NB4 (cell line): ENCODE results near the gene CDH15.
"Not testable (repeated sequence)": the region's sequence is repeated elsewhere in the genome, so short reads cannot be mapped to it uniquely, and the experiment has no call there.

ENCODE experiments used
- DNase-seq: peaks from one replicate; pipeline ENCODE4 v3.0.0; 2010; ENCODE audit warnings: low read depth
- H3K4me3 ChIP-seq: one replicate; pipeline ENCODE4 v1.5.1; 2011; ENCODE audit warnings: mild to moderate bottlenecking, low read depth, low read length, moderate library complexity
- MYC ChIP-seq: IDR thresholded peaks from 2 replicates; pipeline ENCODE4 v1.6.1; 2011; ENCODE audit warnings: low read depth, low read length
- POLR2A ChIP-seq: IDR thresholded peaks from 2 replicates; pipeline ENCODE4 v1.6.1; 2011; ENCODE audit warnings: mild to moderate bottlenecking; ENCODE audit not compliant: insufficient read length; ENCODE audit errors: extremely low read depth
- TF ChIP-seq, protein P1 (sequence below): IDR thresholded peaks from one replicate; pipeline ENCODE4 v1.5.1; 2012; ENCODE audit warnings: low read depth, low read length
- TF ChIP-seq, protein P2 (sequence below): IDR thresholded peaks from 2 replicates; pipeline ENCODE4 v1.6.1; 2011; ENCODE audit warnings: low read depth, low read length

The CDH15 gene

DNA sequence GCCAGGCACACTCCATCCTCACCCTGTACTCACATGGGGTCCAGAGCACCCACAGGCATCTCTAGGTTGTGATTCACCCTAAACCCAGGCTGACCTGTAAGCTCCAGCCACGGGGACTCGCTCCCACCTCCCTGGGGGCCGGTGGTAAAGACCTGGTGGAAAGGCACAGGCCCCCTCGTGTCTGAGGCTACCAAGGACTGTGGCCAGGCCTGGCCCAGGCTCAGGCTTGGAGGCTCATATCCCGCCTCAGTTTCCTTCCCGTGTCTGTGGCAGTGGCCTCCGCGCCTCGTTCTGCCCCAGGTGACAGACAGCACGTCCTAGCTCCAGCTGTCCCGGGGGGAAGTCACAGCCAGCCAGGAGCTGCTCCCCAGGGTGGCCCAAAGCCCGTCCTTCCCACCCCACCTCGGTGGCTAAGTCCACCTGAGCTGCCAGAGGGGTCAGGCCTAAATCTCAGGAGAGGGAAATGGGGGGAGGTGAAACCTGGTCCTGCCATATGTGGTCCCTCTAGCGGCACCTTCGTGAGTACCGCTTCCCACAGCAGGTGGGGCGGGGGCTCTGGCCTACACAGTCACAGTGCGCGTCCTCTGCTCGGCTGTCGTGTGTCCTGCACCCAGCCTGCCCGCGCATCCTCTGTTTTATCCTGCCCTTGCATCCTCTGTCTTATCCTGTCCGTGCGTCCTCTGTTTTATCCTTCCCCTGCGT is 12.6 kb downstream of the CDH15 start:
- DNase-seq = no peak
- no peak overlapping the region for H3K4me3 ChIP-seq
- TF ChIP-seq, protein P1, sequence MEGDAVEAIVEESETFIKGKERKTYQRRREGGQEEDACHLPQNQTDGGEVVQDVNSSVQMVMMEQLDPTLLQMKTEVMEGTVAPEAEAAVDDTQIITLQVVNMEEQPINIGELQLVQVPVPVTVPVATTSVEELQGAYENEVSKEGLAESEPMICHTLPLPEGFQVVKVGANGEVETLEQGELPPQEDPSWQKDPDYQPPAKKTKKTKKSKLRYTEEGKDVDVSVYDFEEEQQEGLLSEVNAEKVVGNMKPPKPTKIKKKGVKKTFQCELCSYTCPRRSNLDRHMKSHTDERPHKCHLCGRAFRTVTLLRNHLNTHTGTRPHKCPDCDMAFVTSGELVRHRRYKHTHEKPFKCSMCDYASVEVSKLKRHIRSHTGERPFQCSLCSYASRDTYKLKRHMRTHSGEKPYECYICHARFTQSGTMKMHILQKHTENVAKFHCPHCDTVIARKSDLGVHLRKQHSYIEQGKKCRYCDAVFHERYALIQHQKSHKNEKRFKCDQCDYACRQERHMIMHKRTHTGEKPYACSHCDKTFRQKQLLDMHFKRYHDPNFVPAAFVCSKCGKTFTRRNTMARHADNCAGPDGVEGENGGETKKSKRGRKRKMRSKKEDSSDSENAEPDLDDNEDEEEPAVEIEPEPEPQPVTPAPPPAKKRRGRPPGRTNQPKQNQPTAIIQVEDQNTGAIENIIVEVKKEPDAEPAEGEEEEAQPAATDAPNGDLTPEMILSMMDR = no peak
- TF ChIP-seq MYC (no peak), POLR2A (no peak)
- TF ChIP-seq, protein P2, sequence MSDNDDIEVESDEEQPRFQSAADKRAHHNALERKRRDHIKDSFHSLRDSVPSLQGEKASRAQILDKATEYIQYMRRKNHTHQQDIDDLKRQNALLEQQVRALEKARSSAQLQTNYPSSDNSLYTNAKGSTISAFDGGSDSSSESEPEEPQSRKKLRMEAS = no peak

DNA sequence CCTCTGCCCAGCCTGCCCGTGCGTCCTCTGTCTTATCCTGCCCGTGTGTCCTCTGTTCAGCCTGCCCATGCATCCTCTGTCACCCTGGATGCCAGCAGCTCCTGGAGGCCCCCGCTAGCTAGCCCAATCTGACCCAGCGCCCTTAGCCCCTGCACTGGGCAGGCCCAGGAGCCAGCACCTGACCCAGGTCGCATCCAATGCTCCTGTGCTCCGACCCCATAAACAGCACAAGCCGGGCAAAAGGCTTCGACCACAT is 13.1 kb downstream of the CDH15 start:
- TF ChIP-seq MYC (no peak), POLR2A (no peak)
- TF ChIP-seq, protein P2 = no peak
- TF ChIP-seq, protein P1 = no peak
- no peak overlapping the region for H3K4me3 ChIP-seq
- DNase-seq = no peak

DNA sequence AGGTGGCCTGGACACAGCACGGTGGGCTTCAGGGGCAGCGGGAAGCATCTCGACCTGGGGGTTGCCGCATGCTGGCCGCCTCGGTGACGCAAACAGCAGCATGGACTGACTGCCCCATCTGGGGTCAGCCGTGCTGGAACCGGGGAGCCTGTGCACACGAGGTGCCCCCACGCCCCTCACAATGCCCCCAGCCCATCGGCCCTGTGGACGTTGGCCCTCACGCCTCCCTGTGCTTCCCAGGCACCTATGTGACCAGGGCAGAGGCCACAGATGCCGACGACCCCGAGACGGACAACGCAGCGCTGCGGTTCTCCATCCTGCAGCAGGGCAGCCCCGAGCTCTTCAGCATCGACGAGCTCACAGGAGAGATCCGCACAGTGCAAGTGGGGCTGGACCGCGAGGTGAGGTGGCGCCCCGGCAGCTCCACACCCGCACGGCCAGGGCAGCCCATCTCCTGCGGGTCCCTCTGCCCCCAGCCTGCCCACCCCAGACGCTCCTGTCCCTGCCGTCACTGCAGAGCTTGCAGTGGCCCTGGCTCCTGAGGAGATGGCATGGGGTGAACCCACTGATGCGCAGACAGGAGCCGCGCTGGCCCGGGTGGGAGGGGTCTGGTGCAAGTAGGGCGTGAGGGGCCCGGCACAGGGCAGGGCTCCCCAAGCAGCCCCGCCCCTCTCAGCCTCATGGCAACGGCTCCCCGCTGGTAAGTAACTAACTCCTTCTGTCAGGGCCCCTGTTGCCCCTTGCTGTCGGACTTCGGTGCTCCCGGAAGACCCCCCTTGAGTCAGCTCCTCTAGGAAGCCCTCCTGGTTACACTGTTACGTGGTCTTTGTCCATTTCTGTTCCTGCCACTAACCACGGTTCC is 13.6 kb downstream of the CDH15 start:
- TF ChIP-seq, protein P2 = no peak
- TF ChIP-seq POLR2A (no peak), MYC (no peak)
- TF ChIP-seq, protein P1 = no peak
- DNase-seq = peak; percentile 45
- no peak overlapping the region for H3K4me3 ChIP-seq

DNA sequence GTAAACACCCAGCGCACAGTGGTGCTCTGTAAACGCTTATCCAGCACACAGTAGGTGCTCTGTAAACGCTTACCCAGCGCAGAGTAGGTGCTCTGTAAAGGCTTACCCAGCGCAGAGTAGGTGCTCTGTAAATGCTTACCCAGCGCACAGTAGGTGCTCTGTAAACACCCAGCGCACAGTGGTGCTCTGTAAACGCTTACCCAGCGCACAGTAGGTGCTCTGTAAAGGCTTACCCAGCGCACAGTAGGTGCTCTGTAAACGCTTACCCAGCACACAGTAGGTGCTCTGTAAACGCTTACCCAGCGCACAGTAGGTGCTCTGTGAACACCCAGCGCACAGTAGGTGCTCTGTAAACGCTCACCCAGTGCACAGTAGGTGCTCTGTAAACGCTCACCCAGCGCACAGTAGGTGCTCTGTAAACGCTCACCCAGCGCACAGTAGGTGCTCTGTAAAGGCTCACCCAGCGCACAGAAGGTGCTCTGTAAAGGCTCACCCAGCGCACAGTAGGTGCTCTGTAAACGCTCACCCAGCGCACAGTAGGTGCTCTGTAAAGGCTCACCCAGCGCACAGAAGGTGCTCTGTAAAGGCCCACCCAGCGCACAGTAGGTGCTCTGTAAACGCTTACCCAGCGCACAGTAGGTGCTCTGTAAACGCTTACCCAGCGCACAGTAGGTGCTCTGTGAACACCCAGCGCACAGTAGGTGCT is 14.5 kb downstream of the CDH15 start:
- peak; percentile 46 for DNase-seq
- not testable (repeated sequence) for H3K4me3 ChIP-seq

DNA sequence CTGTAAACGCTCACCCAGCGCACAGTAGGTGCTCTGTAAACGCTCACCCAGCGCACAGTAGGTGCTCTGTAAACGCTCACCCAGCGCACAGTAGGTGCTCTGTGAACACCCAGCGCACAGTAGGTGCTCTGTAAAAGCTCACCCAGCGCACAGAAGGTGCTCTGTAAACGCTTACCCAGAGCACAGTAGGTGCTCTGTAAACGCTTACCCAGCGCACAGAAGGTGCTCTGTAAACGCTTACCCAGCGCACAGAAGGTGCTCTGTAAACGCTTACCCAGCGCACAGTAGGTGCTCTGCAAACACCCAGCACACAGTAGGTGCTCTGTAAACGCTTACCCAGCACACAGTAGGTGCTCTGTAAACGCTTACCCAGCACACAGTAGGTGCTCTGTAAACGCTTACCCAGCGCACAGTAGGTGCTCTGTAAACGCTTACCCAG is 15.1 kb downstream of the CDH15 start:
- peak; percentile 49 for DNase-seq
- not testable (repeated sequence) for H3K4me3 ChIP-seq

DNA sequence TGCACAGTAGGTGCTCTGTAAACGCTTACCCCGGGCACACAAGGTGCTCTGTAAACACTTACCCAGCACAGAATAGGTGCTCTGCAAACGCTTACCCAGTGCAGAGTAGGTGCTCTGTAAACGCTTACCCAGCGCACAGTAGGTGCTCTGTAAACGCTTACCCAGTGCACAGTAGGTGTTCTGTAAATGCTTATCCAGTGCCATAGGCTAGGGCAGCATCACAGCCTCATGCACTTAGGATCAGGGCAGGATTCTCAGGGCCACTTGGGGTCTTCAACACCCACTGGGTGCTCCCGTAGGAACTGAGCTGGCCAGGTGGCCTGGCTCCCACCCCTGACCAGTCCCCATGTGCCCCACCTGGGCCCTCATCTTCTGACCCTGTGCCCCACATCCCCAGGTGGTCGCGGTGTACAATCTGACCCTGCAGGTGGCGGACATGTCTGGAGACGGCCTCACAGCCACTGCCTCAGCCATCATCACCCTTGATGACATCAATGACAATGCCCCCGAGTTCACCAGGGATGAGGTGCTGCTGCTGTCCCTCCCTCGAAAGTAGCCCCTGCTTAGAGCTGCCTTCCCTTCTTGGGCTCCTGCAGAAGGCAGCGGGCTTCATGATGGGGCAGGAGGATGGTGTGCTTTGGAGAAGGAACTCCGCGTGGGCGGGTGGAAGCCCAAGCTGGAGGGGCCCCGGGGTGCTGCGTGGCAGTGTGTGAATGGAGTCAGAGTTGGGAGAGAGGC is 15.7 kb downstream of the CDH15 start:
- H3K4me3 ChIP-seq = no peak overlapping the region
- TF ChIP-seq, protein P2 = no peak
- TF ChIP-seq MYC = no peak
- TF ChIP-seq, protein P1 = no peak
- peak; percentile 76 for DNase-seq
